Erythroblast (primary cell): ENCODE measurements around the gene ARIH1.
"Not testable (repeated sequence)": the region's sequence is repeated elsewhere in the genome, so short reads cannot be mapped to it uniquely, and the experiment has no call there.

ENCODE experiments used
- DNase-seq, 2 experiments: peaks; one replicate each; lab custom pipeline; 2025; lab: John Stamatoyannopoulos, UW
- GATA1 ChIP-seq: IDR thresholded peaks from 2 replicates; pipeline ENCODE4 v1.6.1; 2011; ENCODE audit warnings: low read depth, mild to moderate bottlenecking, control low read depth, low read length, moderate library complexity
- POLR2A ChIP-seq: IDR thresholded peaks from 2 replicates; pipeline ENCODE4 v1.6.1; 2011; ENCODE audit warnings: mild to moderate bottlenecking, low read length

Gene ARIH1

GRCh38 chr15:72473614-72474465, at the start of gene ARIH1:
Gene ARIH1, plus strand, starts transcription at chr15:72474330. Its CDS starts 310 bp downstream, at chr15:72474640.
- DNase-seq = peak; percentile 96 to 98
- TF ChIP-seq POLR2A (peak; percentile 97), GATA1 (no peak)

GRCh38 chr15:72426753-72427152, 47.4 kb upstream of the ARIH1 start:
- DNase-seq = no peak
- TF ChIP-seq POLR2A (no peak), GATA1 (no peak)

GRCh38 chr15:72437650-72438316, 36.3 kb upstream of the ARIH1 start:
- DNase-seq = no peak
- no peak for TF ChIP-seq GATA1
- no peak for TF ChIP-seq POLR2A

GRCh38 chr15:72442848-72443247, 31.3 kb upstream of the ARIH1 start:
- not testable (repeated sequence) for DNase-seq

GRCh38 chr15:72445426-72445825, 28.7 kb upstream of the ARIH1 start:
- no peak for DNase-seq
- no peak for TF ChIP-seq POLR2A
- TF ChIP-seq GATA1 = no peak

- no peak for DNase-seq
- no peak for TF ChIP-seq GATA1
- no peak for TF ChIP-seq POLR2A
Observed at GRCh38 chr15:72450805-72451204, 23.3 kb upstream of the ARIH1 start.

- DNase-seq = no peak
- TF ChIP-seq GATA1 (no peak), POLR2A (no peak)
Observed at GRCh38 chr15:72451224-72451623, 22.9 kb upstream of the ARIH1 start.

GRCh38 chr15:72456684-72457083, 17.4 kb upstream of the ARIH1 start:
- DNase-seq = no peak
- TF ChIP-seq GATA1 (no peak), POLR2A (no peak)

- TF ChIP-seq GATA1 (no peak), POLR2A (no peak)
- DNase-seq = no peak
Observed at GRCh38 chr15:72460402-72460801, 13.7 kb upstream of the ARIH1 start.

GRCh38 chr15:72463702-72464101, 10.4 kb upstream of the ARIH1 start:
- no peak for TF ChIP-seq GATA1
- no peak for TF ChIP-seq POLR2A

GRCh38 chr15:72464251-72464650, 9.9 kb upstream of the ARIH1 start:
- no peak for TF ChIP-seq POLR2A
- DNase-seq = no peak

More at GRCh38 chr15:72463702-72464101, 10.4 kb upstream of the ARIH1 start:
- DNase-seq = no peak

- DNase-seq = no peak
- TF ChIP-seq POLR2A (no peak), GATA1 (no peak)
Observed at GRCh38 chr15:72468103-72468502, 6.0 kb upstream of the ARIH1 start.

GRCh38 chr15:72472992-72473610, 1.0 kb upstream of the ARIH1 start:
- DNase-seq = peak in 1 of 2 experiments; percentile 17

GRCh38 chr15:72474466-72474911, 359 bp downstream of the ARIH1 start:
- DNase-seq = peak; percentile 75 to 87
- no peak for TF ChIP-seq GATA1
- no peak for TF ChIP-seq POLR2A

More at GRCh38 chr15:72472992-72473610, 1.0 kb upstream of the ARIH1 start:
- TF ChIP-seq GATA1 = no peak
- TF ChIP-seq POLR2A = no peak
